Astrocyte of the spinal cord (primary cell): Measurements from ENCODE around the gene HIBCH.

Experiments
- DNase-seq: peaks from one replicate; pipeline ENCODE4 v3.0.0; 2011; ENCODE audit warnings: low read depth, low spot score
- H3K4me3 ChIP-seq: 2 replicates; pipeline ENCODE4 v1.5.1; 2011; ENCODE audit warnings: low read depth, mild to moderate bottlenecking, low read length, moderate library complexity
- in situ Hi-C: cut with HindIII; loops from 2 replicates; pipeline ENCODE4 v1.10.0; 2017; ENCODE audit warnings: low sequenced_read_pairs
- TF ChIP-seq, protein P1 (sequence below): IDR thresholded peaks from 2 replicates; pipeline ENCODE4 v1.5.1; 2012; ENCODE audit warnings: low read depth, mild to moderate bottlenecking, low read length, inconsistent platforms

The HIBCH gene

DNA sequence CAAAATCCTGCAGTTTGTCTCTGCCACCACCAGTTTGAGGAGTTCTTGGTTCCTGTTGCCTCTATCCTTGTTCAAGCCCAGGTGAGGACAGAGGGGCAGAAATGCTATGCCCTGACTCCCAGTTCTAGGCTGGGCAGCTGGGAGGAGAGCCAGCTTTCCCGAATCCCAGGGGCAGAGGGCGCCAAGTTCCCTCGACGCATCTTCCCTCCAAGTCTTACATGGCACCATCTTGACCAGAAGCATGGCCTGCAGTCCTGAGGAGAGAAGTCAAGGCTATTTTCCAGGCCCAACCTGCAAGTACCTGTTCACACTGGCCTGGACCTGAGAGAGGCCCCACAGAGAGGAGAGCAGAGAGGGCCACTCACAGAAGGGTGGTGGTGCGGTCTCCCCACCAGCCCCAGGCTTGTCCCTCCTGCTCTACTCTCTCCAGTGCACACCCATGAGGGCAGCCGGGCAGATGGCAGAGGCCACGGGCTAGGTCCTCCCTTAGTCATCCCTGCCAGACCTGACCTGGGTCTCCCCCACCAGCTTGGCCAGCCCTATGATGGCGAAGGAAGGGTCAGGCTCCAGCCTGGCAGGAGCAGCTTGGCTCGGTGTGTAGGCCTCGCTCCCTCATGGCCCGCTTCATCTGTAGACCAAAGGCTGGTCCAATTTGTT, 141.4 kb downstream of the HIBCH start:
- no peak for DNase-seq
- no peak overlapping the region for H3K4me3 ChIP-seq
- in situ Hi-C loops: no loop called here
- TF ChIP-seq, protein P1, sequence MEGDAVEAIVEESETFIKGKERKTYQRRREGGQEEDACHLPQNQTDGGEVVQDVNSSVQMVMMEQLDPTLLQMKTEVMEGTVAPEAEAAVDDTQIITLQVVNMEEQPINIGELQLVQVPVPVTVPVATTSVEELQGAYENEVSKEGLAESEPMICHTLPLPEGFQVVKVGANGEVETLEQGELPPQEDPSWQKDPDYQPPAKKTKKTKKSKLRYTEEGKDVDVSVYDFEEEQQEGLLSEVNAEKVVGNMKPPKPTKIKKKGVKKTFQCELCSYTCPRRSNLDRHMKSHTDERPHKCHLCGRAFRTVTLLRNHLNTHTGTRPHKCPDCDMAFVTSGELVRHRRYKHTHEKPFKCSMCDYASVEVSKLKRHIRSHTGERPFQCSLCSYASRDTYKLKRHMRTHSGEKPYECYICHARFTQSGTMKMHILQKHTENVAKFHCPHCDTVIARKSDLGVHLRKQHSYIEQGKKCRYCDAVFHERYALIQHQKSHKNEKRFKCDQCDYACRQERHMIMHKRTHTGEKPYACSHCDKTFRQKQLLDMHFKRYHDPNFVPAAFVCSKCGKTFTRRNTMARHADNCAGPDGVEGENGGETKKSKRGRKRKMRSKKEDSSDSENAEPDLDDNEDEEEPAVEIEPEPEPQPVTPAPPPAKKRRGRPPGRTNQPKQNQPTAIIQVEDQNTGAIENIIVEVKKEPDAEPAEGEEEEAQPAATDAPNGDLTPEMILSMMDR: no peak

DNA sequence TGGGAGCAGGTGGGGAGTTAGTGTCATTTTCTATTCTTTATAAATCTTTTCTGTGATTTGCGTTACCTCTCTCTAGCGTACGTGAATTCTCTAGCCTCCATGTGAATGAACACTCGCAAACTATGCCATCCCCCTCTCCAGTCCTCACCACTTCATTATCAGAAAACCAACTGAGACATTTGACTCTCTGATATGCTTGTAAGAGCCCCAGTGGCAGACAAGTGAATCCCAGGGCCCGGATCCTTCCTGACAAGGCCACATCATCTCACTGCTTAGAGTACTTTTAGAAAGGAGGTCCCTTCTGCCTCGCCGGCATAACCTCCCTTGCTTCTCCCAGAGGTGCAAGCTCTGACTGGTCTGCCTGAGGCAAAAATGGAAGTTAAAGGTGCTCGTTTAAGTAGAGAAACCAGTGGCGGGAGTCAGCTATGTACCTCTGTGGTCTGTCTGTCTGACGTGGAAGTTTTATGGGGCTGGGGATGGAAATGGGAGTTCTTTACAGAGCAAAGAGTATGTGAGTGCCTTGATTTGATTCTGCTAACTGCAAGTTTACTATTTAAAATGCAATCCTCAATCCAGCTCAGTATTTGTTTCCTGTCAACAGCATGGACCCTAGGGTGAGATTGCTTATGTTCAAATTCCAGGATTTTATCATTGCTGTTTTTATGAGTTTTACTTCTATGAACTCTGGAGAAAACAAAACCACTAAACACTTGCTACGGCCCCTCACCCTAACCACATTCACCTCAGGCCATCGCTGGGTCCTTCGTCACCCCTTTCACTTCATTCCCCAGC, 142.2 kb downstream of the HIBCH start:
- no peak for DNase-seq
- TF ChIP-seq, protein P1: no peak
- H3K4me3 ChIP-seq: no peak overlapping the region
- in situ Hi-C loops: no loop called here

DNA sequence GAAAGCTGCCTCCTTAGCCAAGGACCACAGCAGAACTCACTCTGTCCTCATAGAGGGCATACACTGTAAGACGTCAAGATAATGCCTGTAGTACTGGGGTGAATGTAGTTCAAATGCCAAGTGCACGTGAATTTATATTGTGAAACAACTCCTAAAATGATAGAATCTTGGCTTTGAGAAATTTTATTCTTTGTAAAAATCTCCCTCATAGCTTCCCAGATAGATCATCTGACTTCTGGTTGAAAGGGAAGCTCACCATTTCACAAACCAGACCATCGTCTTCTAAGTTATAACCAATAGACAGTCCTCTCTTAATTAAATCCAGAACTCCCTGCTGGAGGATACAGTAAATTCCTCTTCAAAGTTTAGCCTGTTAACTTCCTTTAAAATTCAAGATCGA, 146.2 kb downstream of the HIBCH start:
- DNase-seq: no peak
- TF ChIP-seq, protein P1: no peak
- in situ Hi-C loops: no loop called here
- H3K4me3 ChIP-seq: no peak overlapping the region

DNA sequence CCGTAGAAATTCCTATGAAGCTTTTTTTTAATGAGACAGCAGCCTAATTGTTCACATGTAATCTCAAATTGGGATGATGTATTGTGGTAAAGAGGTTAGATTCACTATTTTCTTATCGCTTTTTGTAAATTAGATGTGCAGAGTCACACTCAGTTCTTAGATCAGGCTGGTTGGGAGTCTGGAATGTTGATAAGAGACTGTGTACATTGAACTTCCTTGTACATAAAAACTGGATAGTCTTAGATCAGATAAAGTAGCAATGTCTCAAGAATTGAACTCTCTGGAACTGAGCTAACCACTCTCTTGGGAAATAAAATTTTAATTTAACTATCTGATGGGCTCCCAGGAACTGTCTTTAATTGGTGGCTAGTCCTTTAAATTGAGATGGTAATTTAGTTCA, 149.0 kb downstream of the HIBCH start:
- H3K4me3 ChIP-seq: no peak overlapping the region
- in situ Hi-C loops: no loop called here
- TF ChIP-seq, protein P1: no peak
- DNase-seq: no peak

DNA sequence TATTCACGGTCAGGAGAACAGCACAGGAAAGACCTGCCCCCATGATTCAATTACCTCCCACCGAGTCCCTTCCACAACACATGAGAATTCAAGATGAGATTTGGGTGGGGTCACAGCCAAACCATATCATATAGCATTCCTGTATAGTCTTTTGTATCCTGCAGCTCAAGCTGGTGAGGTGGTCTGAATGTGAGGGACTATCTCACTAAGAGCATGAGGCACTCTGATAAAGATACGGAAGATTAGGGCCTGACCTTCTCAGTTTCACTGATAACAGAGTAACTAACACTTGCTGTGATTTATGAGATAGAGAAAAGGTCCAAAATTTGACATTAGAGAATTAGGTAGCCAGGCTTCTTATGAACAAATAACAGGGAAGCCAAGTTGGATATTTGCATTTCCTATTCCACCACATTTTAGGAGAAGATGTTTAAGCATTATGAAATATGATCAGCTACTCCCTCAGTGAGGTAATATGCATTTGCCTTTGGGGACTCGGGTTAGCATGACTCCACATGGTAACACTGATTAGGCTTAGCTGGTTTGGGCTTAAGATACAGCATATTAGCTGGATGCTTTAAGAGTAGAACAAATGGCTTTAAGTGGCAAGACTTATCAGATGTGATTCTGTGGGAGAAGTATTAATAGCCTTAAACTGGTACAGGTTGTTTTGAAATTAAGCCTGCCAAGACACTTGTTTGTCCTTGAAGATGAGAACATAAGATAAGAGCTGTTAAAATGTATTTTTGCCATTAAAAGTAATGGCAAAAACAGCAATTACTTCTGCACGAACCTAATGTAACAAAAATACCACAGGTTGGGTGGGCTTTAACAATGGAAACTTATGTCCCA, 150.2 kb downstream of the HIBCH start:
- DNase-seq: no peak
- in situ Hi-C loops: no loop called here
- TF ChIP-seq, protein P1: no peak
- no peak overlapping the region for H3K4me3 ChIP-seq

DNA sequence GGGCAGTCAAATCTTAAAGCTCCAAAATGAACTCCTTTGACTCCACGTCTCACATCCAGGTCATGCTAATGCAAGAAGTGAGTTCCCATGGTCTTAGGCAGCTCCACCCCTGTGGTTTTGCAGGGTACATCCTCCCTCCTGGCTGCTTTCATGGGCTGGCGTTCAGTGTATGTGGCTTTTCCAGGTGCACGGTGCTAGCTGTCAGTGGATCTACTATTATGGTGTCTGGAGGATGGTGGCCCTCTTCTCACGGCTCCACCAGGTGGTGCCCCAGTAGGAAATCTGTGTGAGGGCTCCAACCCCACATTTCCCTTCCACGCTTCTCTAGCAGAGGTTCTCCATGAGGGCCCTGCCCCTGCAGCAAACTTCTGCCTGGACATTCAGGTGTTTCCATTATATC, 151.9 kb downstream of the HIBCH start:
- no peak for DNase-seq
- TF ChIP-seq, protein P1: no peak
- H3K4me3 ChIP-seq: no peak overlapping the region
- in situ Hi-C loops: no loop called here
